ENCODE results near the gene RAB35.

Gene RAB35

GRCh38 chr12:120086801-120087621 is 29.5 kb downstream of the RAB35 start:
- ATAC-seq = peak; percentile 97
- DNase-seq = peak; percentile 99

- no peak for DNase-seq
- no peak for ATAC-seq
Measured at GRCh38 chr12:120085920-120086645, 30.5 kb downstream of the RAB35 start.

- no peak for DNase-seq
- ATAC-seq = no peak
Measured at GRCh38 chr12:120081641-120082040, 34.9 kb downstream of the RAB35 start.

GRCh38 chr12:120079411-120080400 is 36.8 kb downstream of the RAB35 start:
- no peak for DNase-seq
- no peak for ATAC-seq

DNA sequence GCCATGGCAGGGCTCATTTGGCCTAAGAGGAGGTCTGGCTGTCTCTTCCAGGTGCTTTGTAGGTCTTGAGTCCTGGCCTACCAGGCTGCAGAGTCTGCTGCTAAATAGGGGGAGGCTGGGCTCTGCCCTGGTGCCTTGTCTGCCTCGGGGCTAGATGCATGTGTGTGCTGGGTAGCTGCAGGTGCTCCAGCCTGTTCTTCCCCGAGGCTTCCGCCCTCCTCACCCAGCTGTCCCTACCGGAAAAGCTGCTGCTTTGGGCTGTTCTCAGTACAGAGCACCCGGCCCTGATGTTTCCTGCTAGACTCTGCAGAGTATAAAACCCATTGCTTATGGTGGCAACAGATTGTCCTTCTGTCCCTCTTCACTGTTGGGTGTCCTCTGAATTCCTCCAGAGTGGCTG is 37.7 kb downstream of the RAB35 start:
- ATAC-seq (no peak), DNase-seq (no peak)

- ATAC-seq = no peak
Measured at GRCh38 chr12:120077260-120077659, 39.3 kb downstream of the RAB35 start.

GRCh38 chr12:120076651-120077050 is 39.9 kb downstream of the RAB35 start:
- no peak for ATAC-seq
- no peak for DNase-seq

More at GRCh38 chr12:120077260-120077659, 39.3 kb downstream of the RAB35 start:
- DNase-seq = no peak

- DNase-seq (no peak), ATAC-seq (no peak)
Measured at GRCh38 chr12:120075034-120075616, 41.4 kb downstream of the RAB35 start.

DNA sequence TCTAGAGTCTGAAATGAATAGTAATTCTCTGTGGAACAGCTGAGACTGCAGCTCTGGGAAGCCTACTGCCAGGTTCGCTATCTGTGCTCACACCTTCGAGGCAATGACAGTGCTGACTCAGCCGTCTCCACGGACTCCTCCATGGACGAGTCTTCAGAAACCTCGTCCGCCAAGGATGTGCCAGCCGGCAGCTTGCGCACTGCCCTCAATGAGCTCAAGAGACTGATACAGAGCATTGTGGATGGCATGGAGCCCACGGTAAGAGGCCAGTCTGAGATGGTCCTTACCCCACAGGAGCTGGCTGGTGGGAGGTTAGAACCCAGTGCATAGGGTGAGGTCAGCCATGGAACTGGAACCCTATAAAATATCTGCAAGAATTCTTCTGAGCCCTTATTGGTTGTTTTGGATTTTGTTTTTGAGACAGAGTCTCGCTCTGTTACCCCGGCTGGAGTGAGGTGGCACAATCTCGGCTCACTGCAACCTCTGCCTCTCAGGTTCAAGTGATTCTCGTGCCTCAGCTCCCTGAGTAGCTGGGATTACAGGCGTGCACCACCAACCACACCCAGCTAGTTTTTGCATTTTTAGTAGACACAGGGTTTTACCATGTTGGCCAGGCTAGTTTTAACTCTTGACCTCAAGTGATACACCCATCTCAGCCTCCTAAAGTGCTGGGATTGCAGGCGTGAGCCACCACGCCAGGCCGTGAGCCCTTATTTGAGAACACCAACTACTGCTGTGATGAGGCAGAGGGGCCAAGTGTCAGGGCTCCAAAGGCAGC is 43.9 kb downstream of the RAB35 start:
- no peak for DNase-seq
- ATAC-seq = no peak

DNA sequence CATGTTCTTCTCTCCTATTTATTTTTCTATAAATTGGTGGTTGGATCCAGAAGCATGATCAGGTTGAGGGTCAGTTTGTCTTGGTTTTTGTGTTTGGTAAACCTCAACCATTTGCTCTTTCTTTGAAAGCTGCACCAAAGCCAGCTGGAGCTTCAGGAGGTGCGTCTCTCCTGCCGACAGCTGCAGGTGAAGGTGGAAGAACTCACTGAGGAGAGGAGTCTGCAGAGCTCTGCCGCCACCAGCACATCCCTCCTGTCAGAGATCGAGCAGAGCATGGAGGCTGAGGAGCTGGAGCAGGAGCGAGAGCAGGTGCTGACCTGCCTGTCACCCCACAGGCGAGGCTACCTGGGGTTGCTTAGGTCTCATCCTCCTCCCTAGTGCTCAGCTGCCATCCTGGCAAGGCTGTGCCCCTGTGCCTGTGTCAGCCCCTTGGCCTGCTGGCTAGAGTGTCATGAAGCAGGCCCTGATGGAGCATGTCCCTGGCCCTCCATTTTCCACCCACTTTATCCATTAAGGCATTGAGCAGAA is 45.0 kb downstream of the RAB35 start:
- no peak for ATAC-seq
- no peak for DNase-seq

GRCh38 chr12:120069278-120069677 is 47.3 kb downstream of the RAB35 start:
- ATAC-seq = no peak
- no peak for DNase-seq

GRCh38 chr12:120067901-120068300 is 48.7 kb downstream of the RAB35 start:
- no peak for ATAC-seq
- DNase-seq = no peak

DNA sequence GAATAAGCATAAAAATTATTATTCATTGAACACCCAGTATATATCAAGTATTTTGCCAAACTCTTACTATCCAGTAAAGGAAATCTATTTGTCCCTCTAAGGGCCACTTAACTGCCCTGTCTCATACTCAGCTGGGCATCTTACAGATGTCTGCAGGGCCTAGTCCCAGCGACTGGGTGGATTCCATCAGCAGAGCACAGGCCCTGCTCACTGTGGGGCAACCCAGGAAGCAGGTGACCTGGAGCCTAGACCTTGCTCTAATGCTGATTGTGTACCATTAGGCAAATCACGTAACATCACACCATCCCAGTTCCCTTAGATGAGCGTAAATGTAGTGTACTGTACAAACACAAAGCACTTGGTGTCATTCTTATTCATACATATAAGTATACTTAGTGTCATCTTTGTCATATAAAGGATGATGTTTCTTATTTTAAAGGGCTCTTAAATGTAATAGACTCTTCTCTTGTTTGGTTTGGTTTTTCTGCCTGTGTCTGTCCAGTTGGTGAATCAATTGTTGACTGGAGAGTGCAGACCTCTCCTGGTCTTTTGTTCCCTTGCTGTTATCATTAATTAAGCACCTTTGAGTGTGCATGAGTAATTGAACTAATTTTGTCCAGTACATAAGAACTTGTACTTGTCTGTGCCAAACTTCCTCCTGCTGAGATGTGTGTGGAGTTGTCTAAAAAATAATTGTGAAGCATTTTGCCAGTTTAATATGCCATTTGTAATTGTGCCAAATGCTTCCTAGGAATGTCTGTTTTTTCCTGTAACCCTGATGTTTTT is 49.3 kb downstream of the RAB35 start:
- DNase-seq (no peak), ATAC-seq (no peak)

DNA sequence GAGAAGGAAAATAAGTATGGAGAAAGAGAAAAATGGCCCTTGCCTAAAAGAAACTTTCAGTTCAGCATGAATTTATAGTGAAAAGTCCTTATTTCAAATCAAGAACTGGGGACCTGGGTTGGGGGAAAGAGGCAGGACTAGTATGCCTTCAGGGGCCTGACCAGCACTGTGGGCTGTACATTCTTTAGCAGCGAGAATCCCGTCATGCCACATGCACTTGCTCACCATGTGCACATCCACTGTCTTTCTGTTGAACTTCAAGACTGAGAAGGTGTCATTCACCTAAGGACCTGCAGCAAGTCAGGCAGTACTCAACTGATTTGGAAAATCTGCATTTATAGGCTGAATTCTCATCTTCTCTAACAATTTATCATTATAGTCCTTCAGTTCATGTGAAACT is 50.2 kb downstream of the RAB35 start:
- DNase-seq (no peak), ATAC-seq (no peak)

GRCh38 chr12:120065472-120065871 is 51.1 kb downstream of the RAB35 start:
- DNase-seq = no peak
- ATAC-seq = no peak

- no peak for DNase-seq
Measured at GRCh38 chr12:120064054-120064940, 52.3 kb downstream of the RAB35 start.

GRCh38 chr12:120062976-120063579 is 53.5 kb downstream of the RAB35 start:
- DNase-seq (no peak), ATAC-seq (no peak)

More at GRCh38 chr12:120064054-120064940, 52.3 kb downstream of the RAB35 start:
- ATAC-seq = no peak

DNA sequence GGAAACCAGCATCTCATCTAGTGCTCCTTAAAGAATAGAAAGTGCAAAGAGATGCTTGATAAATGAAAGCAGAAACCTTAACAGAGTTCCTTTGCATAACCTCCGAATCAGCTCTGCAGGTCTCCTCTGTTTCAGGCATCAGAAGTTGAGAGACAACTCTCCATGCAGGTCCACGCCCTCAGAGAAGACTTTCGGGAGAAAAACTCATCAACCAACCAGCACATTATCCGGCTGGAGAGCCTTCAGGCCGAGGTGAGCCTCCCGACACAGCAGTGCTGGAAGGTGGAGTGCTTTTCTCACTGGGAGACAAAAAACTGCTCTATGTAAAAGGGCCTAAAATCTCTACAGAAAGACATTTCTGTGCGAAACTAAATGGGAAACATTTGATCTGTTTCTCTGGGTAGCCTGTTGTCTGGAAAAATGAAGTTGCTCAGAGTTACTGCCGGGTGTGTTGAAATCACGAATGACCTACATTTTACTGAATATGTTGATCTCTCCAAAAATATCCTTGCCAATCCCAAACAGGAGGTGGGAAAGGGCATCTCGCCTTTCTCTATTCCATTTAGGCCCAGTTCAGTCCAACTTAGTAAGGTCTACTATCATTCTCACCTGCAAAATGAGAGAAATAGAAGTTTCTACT is 54.9 kb downstream of the RAB35 start:
- ATAC-seq = no peak
- DNase-seq = no peak

All from stimulated activated naive CD8-positive, alpha-beta T cell treated with anti-CD3 and anti-CD28 coated beads, Interleukin-15, Interleukin-2, amounts not matched to agents 100 U/mL and 50 U/mL, for 24 hours (primary cell).